ENCODE results near the gene PLCXD1. TPM values are rescaled to one million over a fixed set of nuclear protein-coding genes. Genes with fewer than 3 reads are reported as not detected.
A peak's percentile ranks its signal among the peaks of the same experiment; 100 is the strongest.

The PLCXD1 gene
- total RNA-seq, 1 donor, result 3.3 TPM

DNA sequence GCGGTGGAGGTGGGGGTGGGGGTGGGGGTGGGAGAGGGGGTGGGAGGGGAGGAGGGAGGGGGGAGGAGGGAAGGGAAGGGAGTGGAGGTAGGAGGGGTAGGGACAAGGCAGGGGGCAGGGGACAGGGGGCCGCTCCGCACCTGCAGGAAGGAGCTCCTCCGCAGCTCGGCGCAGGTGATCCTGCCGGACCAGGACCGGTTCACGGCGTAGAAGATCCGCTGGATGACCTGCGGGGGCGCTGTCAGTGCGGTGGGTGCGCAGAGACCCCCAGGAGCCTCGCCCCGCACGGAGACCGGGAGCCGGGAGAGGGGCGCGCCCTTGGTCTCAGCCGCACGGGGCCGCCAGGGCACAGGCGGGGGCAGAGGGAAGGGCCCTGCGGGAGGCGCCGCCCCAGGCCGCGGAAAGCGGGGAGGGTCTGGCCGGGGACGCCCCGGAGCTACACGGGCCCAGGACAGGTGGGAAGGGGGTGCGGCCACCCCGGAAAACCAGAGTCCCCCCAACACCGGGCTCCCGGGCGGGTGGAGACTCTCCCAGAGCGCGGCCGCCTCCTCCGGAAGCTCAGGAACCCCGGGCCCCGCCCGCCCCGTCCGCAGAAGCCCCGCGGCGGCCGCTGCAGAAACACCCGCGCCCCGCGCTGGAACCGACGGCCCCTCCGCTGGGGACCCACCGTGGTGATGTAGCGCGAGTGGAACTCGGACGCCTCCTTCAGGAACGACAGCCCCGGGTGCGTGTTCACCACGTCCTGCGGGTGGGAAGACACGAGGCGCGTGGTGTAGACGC is 65.0 kb downstream of the PLCXD1 start:
- no peaks in the 10 kb centered on the region for H3K9me3 ChIP-seq (ENCODE audit: low read depth, low read length)
- no peaks in the 10 kb centered on the region for H3K27me3 ChIP-seq (ENCODE audit: insufficient read depth, low read length)
- H3K4me3 ChIP-seq (ENCODE audit: insufficient read depth, low read length), result no peak overlapping the region
- H4K20me1 ChIP-seq (ENCODE audit: insufficient read depth, low read length), result no peaks in the 10 kb centered on the region
- H3K79me2 ChIP-seq (ENCODE audit: insufficient read depth, low read length), result no peaks in the 10 kb centered on the region
- H3K36me3 ChIP-seq (ENCODE audit: insufficient read depth, low read length), result no peaks in the 10 kb centered on the region
- TF ChIP-seq, protein P1, sequence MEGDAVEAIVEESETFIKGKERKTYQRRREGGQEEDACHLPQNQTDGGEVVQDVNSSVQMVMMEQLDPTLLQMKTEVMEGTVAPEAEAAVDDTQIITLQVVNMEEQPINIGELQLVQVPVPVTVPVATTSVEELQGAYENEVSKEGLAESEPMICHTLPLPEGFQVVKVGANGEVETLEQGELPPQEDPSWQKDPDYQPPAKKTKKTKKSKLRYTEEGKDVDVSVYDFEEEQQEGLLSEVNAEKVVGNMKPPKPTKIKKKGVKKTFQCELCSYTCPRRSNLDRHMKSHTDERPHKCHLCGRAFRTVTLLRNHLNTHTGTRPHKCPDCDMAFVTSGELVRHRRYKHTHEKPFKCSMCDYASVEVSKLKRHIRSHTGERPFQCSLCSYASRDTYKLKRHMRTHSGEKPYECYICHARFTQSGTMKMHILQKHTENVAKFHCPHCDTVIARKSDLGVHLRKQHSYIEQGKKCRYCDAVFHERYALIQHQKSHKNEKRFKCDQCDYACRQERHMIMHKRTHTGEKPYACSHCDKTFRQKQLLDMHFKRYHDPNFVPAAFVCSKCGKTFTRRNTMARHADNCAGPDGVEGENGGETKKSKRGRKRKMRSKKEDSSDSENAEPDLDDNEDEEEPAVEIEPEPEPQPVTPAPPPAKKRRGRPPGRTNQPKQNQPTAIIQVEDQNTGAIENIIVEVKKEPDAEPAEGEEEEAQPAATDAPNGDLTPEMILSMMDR (IDR thresholded peaks at IDR 0.05; ENCODE audit: extremely low read depth, low read depth, low read length), result no peak
- no peak overlapping the region for H3K27ac ChIP-seq (ENCODE audit: low read depth, low read length)
- H3K4me2 ChIP-seq (ENCODE audit: insufficient read depth, low read length), result no peak overlapping the region
- no peaks in the 10 kb centered on the region for H3K4me1 ChIP-seq (ENCODE audit: insufficient read depth, low read length)
- H2AFZ ChIP-seq (ENCODE audit: low read length), result no peak overlapping the region
- DNase-seq (ENCODE audit: insufficient read length, low spot score, missing footprints), result no peak

DNA sequence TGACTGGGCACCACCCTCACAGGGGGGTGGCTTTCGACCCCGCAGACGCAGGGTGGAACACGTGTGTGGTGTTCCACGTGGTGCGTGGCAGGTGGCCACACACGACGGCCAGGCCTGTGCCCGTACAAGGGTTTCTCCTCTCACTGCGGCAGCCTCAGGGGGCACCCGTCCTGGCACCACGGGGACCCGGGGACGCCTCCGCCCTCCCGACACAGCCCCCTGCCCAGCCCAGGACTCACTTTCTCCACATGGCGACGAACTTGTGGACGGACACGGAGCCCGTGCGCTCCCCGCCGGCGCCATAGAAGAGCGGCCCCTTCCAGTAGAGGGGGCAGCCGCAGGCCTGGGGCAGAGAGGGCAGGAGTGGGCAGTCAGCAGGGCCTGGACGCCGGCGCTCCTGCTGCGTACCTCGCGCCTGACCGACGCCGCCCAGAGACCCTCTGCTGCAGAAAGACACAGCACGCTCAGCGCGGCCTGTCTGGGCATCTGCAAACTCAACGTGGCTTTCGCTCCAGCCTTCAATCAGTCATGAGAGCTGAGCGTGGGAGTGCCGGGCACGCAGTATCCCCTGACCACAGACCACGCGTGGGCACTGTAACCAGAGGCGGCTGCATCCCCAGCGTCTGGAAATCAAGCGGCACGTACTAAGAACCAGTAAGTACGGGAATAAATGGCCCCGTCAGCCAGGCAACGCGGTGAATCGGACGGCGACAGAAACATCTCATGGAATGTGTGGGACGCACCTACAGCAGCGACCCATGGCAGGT is 66.4 kb downstream of the PLCXD1 start:
- no peak overlapping the region for H3K4me3 ChIP-seq (ENCODE audit: insufficient read depth, low read length)
- no peak overlapping the region for H3K4me2 ChIP-seq (ENCODE audit: insufficient read depth, low read length)
- no peaks in the 10 kb centered on the region for H3K27me3 ChIP-seq (ENCODE audit: insufficient read depth, low read length)
- no peak overlapping the region for H3K27ac ChIP-seq (ENCODE audit: low read depth, low read length)
- H2AFZ ChIP-seq (ENCODE audit: low read length), result no peak overlapping the region
- H3K36me3 ChIP-seq (ENCODE audit: insufficient read depth, low read length), result no peaks in the 10 kb centered on the region
- TF ChIP-seq, protein P1 (IDR thresholded peaks at IDR 0.05; ENCODE audit: extremely low read depth, low read depth, low read length), result no peak
- no peaks in the 10 kb centered on the region for H4K20me1 ChIP-seq (ENCODE audit: insufficient read depth, low read length)
- H3K79me2 ChIP-seq (ENCODE audit: insufficient read depth, low read length), result no peaks in the 10 kb centered on the region
- DNase-seq (ENCODE audit: insufficient read length, low spot score, missing footprints), result no peak
- H3K9me3 ChIP-seq (ENCODE audit: low read depth, low read length), result no peaks in the 10 kb centered on the region
- H3K4me1 ChIP-seq (ENCODE audit: insufficient read depth, low read length), result no peaks in the 10 kb centered on the region

DNA sequence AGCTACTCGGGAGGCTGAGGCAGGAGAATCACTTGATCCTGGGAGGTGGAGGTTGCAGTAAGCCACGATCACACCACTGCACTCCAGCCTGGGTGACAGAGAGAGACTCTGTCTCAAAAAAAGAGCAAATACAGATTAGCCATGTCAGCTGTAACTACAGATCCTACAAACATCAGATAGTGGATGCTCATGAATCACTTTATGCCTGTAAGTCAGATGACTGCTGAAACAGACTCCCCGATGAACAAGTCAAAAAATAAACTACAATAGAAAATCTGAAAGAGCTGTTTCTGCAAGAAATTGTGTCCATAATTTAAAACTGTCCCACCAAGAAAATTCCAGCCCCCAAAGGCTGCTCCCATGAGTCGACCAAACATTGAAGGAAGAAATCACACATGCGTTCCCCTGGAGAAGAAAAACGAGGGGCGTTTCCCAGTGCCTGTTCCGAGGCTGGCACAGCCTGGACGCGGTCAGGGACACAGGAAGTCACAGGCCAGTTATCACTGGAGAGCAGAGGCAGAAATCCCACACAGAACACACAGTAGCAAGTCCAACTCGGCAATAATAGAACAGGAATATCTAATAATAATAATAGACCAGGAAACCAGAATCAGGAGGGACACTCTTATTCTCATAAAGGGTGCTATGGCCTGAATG is 67.4 kb downstream of the PLCXD1 start:
- Histone ChIP-seq H3K4me1 (ENCODE audit: insufficient read depth, low read length) (no peaks in the 10 kb centered on the region), H3K9me3 (ENCODE audit: low read depth, low read length) (no peaks in the 10 kb centered on the region), H3K27ac (ENCODE audit: low read depth, low read length) (no peak overlapping the region), H3K4me3 (ENCODE audit: insufficient read depth, low read length) (no peak overlapping the region), H3K36me3 (ENCODE audit: insufficient read depth, low read length) (no peaks in the 10 kb centered on the region), H2AFZ (ENCODE audit: low read length) (no peak overlapping the region), H4K20me1 (ENCODE audit: insufficient read depth, low read length) (no peaks in the 10 kb centered on the region), H3K79me2 (ENCODE audit: insufficient read depth, low read length) (no peaks in the 10 kb centered on the region), H3K27me3 (ENCODE audit: insufficient read depth, low read length) (no peaks in the 10 kb centered on the region), H3K4me2 (ENCODE audit: insufficient read depth, low read length) (no peak overlapping the region)
- TF ChIP-seq, protein P1 (IDR thresholded peaks at IDR 0.05; ENCODE audit: extremely low read depth, low read depth, low read length), result no peak
- DNase-seq (ENCODE audit: insufficient read length, low spot score, missing footprints), result peak; percentile 96

DNA sequence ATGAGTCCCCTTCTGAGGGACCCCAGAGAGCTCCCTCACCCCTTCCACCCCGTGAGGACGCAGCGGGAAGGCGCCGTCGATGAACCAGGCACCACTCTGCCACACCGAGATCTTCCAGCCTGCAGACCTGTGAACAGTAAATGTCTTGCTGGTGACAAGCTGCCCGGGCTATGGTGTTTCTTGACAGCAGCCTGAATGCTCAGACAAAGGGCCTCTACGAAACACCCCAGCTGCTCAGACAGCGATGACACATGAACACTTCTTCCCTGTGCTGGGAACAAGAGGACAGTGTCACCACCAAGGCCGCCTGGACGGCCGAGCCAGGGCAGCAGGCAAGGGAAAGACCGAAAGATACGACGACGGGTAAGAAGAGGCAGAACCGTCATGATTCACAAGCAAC is 68.0 kb downstream of the PLCXD1 start:
- no peaks in the 10 kb centered on the region for H3K79me2 ChIP-seq (ENCODE audit: insufficient read depth, low read length)
- DNase-seq (ENCODE audit: insufficient read length, low spot score, missing footprints), result no peak

More for the DNA sequence above, 68.0 kb downstream of the PLCXD1 start:
- no peak overlapping the region for H3K27ac ChIP-seq (ENCODE audit: low read depth, low read length)
- H3K27me3 ChIP-seq (ENCODE audit: insufficient read depth, low read length), result no peaks in the 10 kb centered on the region
- no peak overlapping the region for H2AFZ ChIP-seq (ENCODE audit: low read length)
- H3K9me3 ChIP-seq (ENCODE audit: low read depth, low read length), result no peaks in the 10 kb centered on the region
- TF ChIP-seq, protein P1 (IDR thresholded peaks at IDR 0.05; ENCODE audit: extremely low read depth, low read depth, low read length), result no peak
- H4K20me1 ChIP-seq (ENCODE audit: insufficient read depth, low read length), result no peaks in the 10 kb centered on the region
- no peaks in the 10 kb centered on the region for H3K4me1 ChIP-seq (ENCODE audit: insufficient read depth, low read length)
- H3K4me2 ChIP-seq (ENCODE audit: insufficient read depth, low read length), result no peak overlapping the region
- H3K4me3 ChIP-seq (ENCODE audit: insufficient read depth, low read length), result no peak overlapping the region
- no peaks in the 10 kb centered on the region for H3K36me3 ChIP-seq (ENCODE audit: insufficient read depth, low read length)
